DMS79 treated with DMSO at 0.1 percent for 48 hours (cell line): ENCODE measurements around the gene PSMC4.
"Not testable (repeated sequence)": the region's sequence is repeated elsewhere in the genome, so short reads cannot be mapped to it uniquely, and the experiment has no call there.

Experiments
- DNase-seq: peaks from one replicate; lab custom pipeline; 2025; lab: John Stamatoyannopoulos, UW

Gene PSMC4

DNA sequence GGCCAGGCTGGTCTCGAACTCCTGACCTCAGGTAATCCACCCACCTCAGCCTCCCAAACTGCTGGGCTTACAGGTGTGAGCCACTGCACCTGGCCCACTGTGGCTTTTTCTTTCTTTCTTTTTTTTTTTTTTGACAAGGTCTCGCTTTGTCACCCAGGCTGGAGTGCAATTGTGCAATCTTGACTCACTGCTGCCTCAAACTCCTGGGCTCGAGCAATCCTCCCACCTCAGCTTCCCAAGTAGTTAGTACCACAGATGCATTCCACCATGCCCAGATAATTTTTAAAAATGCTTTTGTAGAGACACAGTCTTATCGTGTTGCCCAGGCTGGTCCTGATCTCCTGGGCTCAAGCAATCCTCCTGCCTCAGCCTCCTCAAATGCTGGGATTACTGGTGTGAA, 24.4 kb upstream of the PSMC4 start:
- DNase-seq: no peak

DNA sequence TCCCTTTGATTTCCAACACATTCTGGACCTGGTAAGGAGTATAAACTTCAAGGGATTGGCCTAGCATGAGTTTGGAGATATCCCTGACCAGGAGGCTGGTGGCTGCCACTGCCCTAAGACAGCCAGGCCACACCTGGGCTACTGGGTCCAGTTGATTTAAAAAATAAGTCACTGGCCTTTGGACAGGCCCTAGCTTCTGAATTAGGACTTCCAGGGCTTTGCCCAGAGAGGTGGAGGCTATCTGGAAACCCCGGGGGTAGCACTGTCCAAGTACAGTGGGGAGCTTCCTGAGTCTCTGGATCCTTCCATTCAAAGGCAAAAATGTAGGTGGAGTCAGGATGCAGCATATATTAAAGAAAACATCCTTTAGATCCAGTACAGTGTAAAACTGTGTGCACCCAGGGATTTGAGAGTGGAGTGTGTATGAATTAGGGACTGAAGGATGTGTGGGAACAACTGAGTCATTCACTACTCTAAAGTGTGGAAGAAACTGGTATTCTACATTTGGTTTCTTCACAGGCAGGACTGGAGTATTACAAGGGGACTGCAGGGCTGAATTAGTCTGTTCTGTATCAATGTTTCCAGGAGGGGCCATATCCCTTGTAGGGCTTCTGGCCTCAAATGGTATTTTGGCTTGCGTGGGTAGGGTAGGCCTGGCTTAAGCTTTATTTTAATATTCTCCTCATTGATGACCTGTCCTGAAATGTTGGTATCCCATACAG, 21.8 kb upstream of the PSMC4 start:
- no peak for DNase-seq

DNA sequence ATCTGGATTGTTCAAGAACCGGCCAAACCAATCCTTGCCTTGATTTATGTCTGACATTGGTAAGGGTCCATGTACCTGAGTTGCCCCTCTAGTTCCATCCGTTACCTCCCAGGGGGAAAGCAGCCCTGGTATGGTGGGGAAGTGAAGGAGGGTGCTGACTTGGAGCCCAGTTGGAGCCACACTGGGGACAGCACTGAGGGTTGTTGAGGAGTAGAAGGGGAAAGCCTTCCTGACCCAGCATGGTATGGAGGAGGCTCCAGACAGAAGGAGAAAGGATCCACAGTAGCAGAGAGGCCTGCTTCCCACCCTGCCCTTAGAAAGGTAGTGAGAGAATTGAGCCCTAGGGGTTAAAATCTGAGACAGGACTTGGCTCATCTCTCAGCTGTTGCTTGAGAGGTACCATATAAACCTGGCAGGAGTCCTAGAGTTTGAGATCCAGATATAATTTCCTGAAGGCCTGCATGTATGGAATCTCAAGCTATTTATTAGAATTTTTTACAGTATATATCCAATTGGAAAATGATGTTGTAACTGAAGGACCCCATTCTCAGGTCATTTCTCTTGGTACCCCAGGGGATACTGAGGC, 19.8 kb upstream of the PSMC4 start:
- DNase-seq: no peak

DNA sequence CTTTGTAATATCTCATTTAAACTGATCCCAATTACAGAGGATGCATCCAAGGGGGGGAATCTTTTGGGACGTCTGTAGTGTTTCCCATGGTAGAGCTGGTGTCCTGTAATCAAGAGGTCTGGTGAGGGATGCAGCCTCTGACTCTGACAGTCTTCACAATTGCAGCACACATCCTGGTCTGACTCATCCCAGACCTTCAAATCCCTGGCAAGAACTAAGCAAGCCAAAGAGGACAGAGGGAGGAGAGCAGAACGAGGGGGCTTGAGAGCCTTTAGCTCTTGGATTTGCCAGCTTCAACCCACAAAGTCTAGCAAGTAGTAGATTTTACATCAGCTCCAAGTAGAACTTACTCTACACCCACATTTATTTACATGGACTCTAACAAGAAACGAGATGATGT, 19.3 kb upstream of the PSMC4 start:
- no peak for DNase-seq

DNA sequence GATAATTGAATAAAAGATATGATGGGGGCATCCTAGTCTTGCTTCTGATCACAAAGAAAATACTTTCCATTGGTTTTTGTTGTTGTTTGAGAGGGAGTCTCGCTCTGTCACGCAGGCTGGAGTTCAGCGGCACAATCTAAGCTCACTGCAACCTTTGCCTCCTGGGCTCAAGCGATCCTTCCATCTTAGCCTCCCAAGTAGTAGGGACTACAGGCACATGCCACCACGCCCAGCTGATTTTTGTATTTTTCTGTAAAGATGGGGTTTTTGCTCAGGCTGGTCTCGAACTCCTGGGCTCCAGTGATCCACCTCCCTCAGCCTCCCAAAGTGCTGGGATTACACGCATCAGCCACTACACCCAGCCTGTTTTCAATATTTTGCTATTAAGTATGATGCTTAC, 17.1 kb upstream of the PSMC4 start:
- DNase-seq: no peak

DNA sequence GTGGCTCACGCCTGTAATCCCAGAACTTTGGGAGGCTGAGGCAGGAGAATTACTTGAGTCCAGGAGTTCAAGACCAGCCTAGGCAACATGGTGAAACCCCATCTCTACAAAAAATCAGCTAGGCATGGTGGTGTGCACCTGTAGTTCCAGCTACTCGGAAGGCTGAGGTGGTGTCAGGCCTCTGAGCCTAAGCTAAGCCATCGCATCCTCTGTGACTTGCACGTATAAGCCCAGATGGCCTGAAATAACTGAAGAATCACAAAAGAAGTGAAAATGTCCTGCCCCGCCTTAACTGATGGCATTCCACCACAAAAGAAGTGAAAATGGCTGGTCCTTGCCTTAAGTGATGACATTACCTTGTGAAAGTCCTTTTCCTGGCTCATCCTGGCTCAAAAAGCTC, 13.1 kb upstream of the PSMC4 start:
- DNase-seq: not testable (repeated sequence)

DNA sequence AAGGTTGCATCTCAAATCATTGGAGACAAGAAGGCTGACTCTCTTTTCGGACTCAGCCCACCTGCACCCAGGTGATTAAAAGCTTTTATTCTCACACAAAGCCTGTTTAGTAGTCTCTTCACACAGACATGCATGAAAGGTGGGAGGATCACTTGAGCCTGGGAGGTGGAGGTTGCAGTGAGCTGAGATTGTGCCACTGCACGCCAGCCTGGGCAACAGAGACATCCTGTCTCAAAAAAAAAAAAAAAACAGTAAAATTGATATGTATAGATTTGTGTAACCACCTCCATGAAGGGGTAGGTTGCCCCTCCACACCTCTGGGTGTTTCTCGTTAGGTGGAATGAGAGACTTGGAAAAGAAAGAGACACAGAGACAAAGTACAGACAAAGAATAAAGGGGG, 12.0 kb upstream of the PSMC4 start:
- not testable (repeated sequence) for DNase-seq

DNA sequence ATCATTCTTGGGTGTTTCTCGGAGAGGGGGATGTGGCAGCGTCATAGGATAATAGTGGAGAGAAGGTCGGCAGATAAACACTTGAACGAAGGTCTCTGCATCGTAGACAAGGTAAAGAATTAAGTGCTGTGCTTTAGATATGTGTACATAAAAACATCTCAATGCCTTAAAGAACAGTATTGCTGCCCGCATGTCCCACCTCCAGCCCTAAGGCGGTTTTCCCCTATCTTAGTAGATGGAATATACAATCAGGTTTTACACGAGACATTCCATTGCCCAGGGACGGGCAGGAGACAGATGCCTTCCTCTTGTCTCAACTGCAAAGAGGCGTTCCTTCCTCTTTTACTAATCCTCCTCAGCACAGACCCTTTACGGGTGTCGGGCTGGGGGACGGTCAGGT, 11.6 kb upstream of the PSMC4 start:
- not testable (repeated sequence) for DNase-seq

DNA sequence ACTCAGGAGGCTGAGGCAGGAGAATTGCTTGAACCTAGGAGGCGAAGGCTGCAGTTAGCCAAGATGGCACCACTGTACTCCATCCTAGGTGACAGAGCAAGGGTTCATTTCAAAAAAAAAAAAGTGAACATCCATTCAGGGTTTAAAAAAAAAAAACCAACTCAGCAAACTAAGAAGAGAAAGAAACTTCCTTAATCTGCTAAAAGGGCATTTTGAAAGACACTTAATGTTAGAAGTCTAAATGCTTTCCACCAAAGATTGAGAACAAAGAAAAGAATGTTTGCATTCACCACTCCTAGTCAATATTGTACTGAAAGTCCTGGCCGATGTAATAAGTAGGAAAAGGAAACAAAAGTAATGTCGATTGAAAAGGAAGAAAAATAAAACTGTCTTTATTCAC, 7.1 kb upstream of the PSMC4 start:
- DNase-seq: no peak

DNA sequence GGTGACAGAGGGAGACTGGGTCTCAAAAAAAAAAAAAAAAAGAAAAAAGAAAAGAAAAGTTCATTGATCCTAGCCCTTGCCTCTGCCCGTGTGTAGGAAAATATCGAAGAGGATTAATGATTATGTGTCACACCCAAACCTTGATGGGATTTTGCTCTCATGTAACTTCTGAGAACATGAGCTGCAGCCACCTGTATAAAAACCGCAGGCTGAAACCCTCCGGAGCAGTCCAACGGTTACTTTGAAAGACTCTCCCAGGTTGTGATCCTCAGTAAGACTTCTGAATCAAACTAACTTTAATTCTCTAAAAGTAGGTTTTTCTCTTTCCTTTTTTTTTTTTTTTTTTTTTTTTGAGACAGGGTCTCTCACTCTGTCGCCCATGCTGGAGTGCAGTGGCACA, 4.3 kb upstream of the PSMC4 start:
- no peak for DNase-seq

DNA sequence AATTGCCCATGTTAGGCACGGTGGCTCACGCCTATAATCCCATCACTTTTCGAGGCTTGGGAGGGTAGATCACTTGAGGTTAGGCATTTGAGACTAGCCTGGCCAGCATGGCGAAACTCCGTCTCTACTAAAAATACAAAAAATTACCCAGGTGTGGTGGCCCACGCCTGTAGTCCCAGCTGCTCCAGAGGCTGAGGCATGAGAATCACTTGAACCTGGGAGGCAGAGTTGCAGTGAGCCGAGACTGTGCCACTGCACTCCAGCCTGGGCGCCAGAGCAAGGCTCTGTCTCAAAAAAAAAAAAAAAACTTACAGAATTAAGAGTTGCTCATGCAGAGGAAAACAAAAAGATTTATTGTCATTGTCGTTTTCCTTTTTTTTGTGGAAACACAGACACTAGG, 3.4 kb upstream of the PSMC4 start:
- DNase-seq: no peak

DNA sequence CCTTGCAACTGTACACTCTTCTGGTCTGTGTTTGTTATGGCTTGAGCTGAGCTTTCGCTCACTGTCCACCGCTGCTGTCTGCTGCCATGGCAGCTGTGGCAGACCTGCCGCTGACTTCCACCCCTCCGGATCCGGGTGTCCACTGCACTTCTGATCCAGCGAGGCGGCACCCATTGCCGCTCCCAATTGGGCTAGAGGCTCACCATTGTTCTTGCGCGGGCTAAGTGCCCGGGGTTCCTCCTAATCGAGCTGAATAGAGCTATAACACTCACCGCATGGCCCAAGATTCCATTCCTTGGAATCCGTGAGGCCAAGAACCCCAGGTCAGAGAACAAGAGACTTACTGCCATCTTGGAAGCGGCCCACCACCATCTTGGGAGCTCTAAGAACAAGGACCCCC, 2.2 kb upstream of the PSMC4 start:
- no peak for DNase-seq

DNA sequence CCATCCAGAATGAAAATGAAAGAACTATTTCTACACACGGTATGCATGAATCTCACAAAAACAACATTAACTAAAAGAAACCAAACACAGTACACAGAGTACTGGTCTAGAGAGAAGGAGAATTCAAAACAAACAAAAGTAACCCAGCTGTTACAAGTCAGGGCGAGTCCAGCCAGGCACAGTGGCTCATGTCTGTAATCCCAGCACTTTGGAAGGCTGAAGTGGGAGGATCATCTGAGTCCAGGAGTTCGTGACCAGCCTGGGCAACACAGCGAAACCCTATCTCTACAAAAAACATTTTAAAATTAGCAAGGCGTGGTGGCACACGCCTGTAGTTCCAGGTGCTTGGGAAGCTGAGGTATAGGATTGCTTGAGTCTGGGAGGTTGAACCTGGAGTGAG, 1.7 kb upstream of the PSMC4 start:
- DNase-seq: no peak

DNA sequence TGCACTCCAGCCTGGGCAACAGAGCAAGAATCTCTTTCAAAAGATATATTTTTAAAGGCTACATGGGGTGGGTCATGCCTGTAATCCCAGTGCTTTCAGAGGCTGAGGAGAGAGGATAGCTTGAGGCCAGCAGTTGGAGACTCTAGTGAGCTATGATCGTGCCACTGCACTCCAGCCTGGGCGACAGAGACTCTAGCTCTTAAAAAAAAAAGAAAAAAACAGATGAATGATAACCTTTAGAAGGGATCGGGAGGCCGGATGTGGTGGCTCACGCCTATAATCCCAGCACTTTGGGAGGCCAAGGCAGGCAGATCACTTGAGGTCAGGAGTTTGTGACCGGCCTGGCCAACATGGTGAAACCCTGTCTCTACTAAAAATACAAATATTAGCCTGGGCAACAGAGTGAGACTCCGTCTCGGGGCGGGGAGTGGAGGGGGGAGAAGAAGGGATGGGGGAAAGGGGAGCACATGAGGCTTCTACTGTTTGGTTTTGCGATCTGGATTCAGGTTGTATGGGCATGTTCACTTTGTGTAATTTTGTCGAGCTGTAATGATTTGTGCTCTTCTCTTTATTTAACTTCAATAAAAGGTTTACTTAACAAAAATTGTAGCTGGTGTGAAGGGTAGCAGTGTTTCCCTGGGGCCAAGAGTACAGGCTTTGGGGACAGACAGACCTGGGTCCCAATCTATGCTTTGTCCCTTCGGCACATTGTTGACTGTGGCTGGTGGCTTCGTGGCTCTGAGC, 1.1 kb upstream of the PSMC4 start:
- DNase-seq: no peak

DNA sequence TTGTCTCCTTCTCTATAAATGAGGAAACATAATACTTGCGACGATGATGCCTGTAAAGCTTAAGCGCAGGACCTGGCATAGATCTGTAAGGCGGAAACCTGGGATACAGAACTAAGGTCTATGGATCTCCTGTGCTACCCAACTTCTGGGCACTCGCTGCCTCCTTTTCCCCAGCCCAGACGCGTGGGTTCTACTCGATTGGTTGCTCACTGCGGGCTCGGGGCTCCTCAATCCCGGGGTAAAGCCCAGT, 615 bp upstream of the PSMC4 start:
- peak; percentile 54 for DNase-seq

DNA sequence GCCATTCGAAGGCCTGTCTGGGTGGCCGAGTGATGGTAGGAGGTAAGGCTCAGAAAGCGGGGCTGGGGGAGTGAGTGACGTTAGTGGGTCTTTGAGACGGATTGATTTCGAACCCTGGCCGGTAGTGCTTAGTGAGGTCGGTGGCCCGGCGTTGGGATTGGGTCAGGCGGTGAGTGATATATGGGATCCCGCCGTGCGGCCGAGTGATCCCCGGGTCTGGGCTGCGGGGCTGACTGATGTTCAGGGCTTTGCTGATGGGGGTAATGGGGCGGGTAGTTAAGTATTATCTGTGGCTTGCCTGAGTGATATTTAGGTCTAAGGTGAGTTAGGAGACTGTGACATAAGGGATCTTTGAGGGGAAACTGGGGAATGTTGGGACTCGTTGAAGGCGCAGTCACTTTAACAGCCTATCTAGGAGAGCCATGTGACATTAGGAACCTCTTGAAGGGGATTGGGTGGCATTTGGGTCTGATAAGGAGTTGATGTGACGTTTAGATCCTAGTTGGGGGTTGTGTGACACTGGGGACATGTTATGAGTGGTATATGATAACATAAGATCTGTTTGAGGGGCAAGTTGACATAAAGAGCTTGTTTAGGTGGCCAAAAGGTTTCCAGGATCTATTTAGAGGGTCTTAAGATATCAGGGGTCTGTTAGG, 543 bp downstream of the PSMC4 start:
- DNase-seq: no peak

DNA sequence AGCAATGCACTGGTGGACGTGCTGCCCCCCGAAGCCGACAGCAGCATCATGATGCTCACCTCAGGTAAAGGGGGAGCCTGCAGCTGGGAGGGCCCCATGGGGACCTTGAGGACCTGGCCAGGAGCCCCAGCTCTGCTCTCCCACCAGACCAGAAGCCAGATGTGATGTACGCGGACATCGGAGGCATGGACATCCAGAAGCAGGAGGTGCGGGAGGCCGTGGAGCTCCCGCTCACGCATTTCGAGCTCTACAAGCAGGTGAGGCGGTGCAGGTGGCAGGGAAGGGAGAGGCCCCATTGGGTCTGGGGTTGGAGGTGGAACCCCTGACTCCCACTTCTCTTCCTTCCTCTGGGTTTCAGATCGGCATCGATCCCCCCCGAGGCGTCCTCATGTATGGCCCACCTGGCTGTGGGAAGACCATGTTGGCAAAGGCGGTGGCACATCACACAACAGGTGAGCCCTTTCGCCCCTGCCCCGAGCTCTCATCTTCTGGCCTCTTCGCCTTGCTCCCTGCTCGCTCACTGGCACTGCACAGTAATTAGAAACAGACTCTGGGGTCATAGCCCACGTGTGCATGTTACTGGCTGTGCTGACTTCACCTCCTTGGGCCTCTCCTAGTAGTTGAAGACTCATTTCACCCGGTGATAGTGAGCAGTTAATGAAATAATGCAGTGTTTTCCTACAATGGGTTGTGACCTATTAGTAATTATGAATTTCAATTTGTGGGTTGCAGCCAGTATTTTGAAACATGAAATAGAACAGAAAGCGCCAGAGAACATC, 3.6 kb downstream of the PSMC4 start:
- DNase-seq: no peak

DNA sequence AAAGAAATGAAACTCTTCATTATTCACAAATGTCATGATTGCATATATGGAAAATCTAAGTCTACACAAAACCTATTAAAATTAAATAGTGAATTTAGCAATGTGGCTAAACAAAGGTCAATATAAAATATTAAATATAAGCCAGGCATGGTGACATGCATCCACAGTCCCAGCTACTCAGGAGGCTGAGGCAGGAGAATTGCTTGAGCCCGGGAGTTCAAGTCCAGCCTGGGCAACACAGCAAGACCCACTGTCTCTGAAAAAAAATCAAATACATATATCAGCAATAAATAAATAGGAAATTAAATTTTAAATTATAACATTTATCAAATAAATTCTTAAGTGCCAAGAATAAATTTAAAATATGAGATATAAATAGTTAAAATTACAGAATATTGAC, 11.9 kb downstream of the PSMC4 start:
- DNase-seq: no peak

DNA sequence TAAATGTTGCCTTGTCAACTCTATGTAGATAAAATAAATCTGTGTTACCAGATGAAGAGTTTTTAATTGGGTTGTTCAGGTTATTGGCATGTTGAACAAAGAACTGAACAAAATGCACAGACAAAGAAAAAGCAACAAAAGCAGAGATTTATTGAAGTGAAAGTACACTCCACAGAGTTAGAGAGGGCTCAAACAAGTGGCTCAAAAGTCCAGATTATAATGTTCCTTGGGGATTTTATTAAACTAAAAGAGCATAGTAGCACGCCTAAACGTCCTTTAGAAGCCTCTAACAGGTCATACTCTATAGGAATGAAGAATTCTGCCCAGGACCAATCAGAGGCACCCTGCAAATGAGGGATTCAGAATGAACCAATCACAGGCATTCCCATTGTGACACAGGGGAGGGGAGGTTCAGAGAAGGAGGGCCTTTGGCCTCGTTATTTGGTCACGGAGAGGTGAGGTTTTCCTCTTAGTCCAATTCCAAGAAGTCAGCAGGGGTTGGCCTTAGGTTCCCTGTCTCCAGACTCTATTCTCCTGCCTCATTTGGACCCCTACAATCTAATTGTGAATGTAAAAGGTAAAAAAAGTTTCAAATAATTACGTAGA, 12.8 kb downstream of the PSMC4 start:
- no peak for DNase-seq

DNA sequence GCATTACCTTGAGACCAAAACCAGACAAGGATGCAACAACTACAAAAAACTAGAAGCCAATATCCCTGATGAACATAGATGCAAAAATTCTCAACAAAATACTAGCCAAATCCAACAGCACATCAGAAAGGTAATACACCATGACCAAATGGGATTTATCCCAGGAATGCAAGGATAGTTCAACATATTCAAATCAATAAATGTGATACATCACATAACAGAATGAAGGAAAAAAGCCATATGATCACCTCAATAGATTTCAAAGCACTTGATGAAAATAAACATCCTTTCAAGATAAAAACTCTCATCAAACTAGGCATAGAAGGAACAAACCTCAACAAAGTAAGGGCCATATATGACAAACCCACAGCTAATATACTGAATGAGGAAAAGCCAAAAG, 15.7 kb downstream of the PSMC4 start:
- no peak for DNase-seq

DNA sequence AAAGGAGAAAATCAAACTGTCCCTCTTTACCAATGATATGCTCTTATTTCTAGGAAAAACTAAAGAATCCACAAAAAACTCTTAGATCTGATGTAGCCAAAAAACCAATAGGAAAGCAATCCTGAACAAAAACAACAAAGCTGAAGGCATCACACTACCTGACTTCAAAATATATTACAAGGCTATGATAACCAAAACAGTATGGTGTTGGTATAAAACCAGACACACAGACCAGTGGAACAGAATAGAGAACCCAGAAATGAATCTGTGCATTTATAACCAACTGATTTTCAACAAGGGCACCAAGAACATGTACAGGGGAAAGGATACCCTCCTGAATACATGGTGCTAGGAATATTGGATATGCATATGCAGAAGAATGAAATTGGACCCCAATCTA, 16.2 kb downstream of the PSMC4 start:
- no peak for DNase-seq

DNA sequence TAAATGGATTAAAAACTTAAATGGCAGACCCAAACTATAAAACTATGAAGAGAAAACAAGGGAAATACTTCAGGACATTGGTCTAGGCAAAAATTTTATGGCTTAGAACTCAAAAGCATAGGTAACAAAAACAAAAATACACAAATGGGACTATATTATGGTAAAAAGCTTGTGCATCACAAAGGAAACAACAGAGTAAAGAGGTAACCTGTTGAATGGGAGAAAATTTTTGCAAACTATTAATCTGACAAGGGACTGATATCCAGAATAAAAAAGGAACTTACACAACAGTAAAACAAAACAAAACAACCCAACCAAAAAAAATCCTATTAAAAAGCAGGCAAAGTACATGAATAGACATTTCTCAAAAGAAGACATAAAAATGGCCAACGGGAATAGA, 16.6 kb downstream of the PSMC4 start:
- DNase-seq: no peak
